Hepatocyte (in vitro differentiated cells): ENCODE results near the gene LPAR4. TPM values are rescaled to one million over a fixed set of nuclear protein-coding genes. Genes with fewer than 3 reads are reported as not detected.

ENCODE experiments used
- DNase-seq: peaks from one replicate; pipeline ENCODE4 v3.0.0-alpha.2; 2016; ENCODE audit warnings: low spot score
- H2AFZ ChIP-seq: fragments of 200-600 bp; sonication (generic); 2 replicates; pipeline ENCODE4 v1.6.0; 2016; ENCODE audit warnings: antibody characterized with exemption, mild to moderate bottlenecking
- H3K27ac ChIP-seq: fragments of 200-600 bp; sonication (generic); 2 replicates; pipeline ENCODE4 v1.5.1; 2016; ENCODE audit warnings: mild to moderate bottlenecking
- H3K27me3 ChIP-seq: fragments of 200-600 bp; sonication (generic); 2 replicates; pipeline ENCODE4 v1.6.1; 2016
- H3K36me3 ChIP-seq: fragments of 200-600 bp; sonication (generic); replicated peaks from 2 replicates; pipeline ENCODE4 v1.5.1; 2016; ENCODE audit warnings: low read depth; ENCODE audit not compliant: insufficient read depth
- H3K4me1 ChIP-seq: fragments of 200-600 bp; sonication (generic); 2 replicates; pipeline ENCODE4 v1.5.1; 2016; ENCODE audit warnings: mild to moderate bottlenecking, moderate library complexity; ENCODE audit not compliant: insufficient read depth
- H3K4me2 ChIP-seq: fragments of 200-600 bp; sonication (generic); 2 replicates; pipeline ENCODE4 v1.6.0; 2016
- H3K4me3 ChIP-seq: fragments of 200-600 bp; sonication (generic); 2 replicates; pipeline ENCODE4 v1.5.1; 2016; ENCODE audit warnings: mild to moderate bottlenecking
- H3K79me2 ChIP-seq: fragments of 200-600 bp; sonication (generic); 2 replicates; pipeline ENCODE4 v1.6.0; 2017; ENCODE audit warnings: mild to moderate bottlenecking
- H3K9me2 ChIP-seq: fragments of 200-600 bp; sonication (generic); replicated peaks from 2 replicates; pipeline ENCODE4 v1.6.0; 2017; ENCODE audit warnings: mild to moderate bottlenecking; ENCODE audit not compliant: insufficient read depth
- H3K9me3 ChIP-seq: fragments of 200-600 bp; sonication (generic); 2 replicates; pipeline ENCODE4 v1.5.1; 2016; ENCODE audit warnings: low read depth, mild to moderate bottlenecking
- H4K20me1 ChIP-seq: fragments of 200-600 bp; sonication (generic); 2 replicates; pipeline ENCODE4 v1.6.0; 2016; ENCODE audit warnings: mild to moderate bottlenecking; ENCODE audit not compliant: insufficient read depth, poor library complexity, severe bottlenecking
- CTCF ChIP-seq: fragments of 200-600 bp; sonication (generic); IDR thresholded peaks from 2 replicates; pipeline ENCODE4 v1.5.1; 2016; ENCODE audit warnings: antibody characterized with exemption, mild to moderate bottlenecking; ENCODE audit not compliant: poor library complexity
- EZH2 ChIP-seq: fragments of 200-600 bp; sonication (generic); IDR thresholded peaks from 2 replicates; pipeline ENCODE4 v1.6.1; 2016; ENCODE audit warnings: antibody characterized with exemption, mild to moderate bottlenecking, borderline replicate concordance
- EZH2phosphoT487 ChIP-seq: fragments of 200-600 bp; sonication (generic); IDR thresholded peaks from one replicate; pipeline ENCODE4 v1.6.1; 2018; ENCODE audit warnings: antibody characterized with exemption, mild to moderate bottlenecking, low read depth, moderate library complexity; ENCODE audit not compliant: unreplicated experiment, severe bottlenecking
- WGBS: methylation state at CpG from one replicate; pipeline ENCODE4 v1.1.6; 2016; ENCODE audit warnings: low lambda C conversion rate; ENCODE audit errors: missing lambda C conversion rate; 5-methylcytosine and 5-hydroxymethylcytosine counted together
- polyA plus RNA-seq: library from polyadenylated mRNA; unstranded; fragments of >200 nt; fragmentation: Nextera tagmentation; extraction: Ambion mirVana; gene quantifications from 2 replicates; pipeline ENCODE4 v1.2.1, GENCODE V29; 2016
- total RNA-seq: library from RNA; depleted of rRNA; stranded (reverse); fragments of >200 nt; gene quantifications from 2 replicates; pipeline ENCODE4 v1.2.3, GENCODE V29; 2014

LPAR4 gene
- total and polyA plus RNA-seq, 2 experiments from 2014 or later, result 0.23 to 0.47 TPM

GRCh38 chrX:78759081-78759480 lies 11.6 kb downstream of the LPAR4 start:
- no peaks in the 10 kb centered on the region for H4K20me1 ChIP-seq
- 79% methylated on average over 6 of the region's 6 CpGs for WGBS
- H3K4me2 ChIP-seq, result no peak overlapping the region
- no peak overlapping the region for H2AFZ ChIP-seq
- H3K27ac ChIP-seq, result no peak overlapping the region
- no peaks in the 10 kb centered on the region for H3K9me2 ChIP-seq
- H3K4me1 ChIP-seq, result no peaks in the 10 kb centered on the region
- no peak for DNase-seq
- no peaks in the 10 kb centered on the region for H3K9me3 ChIP-seq
- H3K4me3 ChIP-seq, result no peak overlapping the region
- H3K27me3 ChIP-seq, result no peaks in the 10 kb centered on the region
- TF ChIP-seq EZH2, result no peak
- TF ChIP-seq CTCF, result no peak
- no peak for TF ChIP-seq EZH2phosphoT487
- no peaks in the 10 kb centered on the region for H3K79me2 ChIP-seq
- no peaks in the 10 kb centered on the region for H3K36me3 ChIP-seq

- Histone ChIP-seq H3K4me1 (no peaks in the 10 kb centered on the region), H2AFZ (no peak overlapping the region), H3K4me2 (no peak overlapping the region), H3K9me2 (no peaks in the 10 kb centered on the region), H4K20me1 (no peaks in the 10 kb centered on the region), H3K79me2 (no peaks in the 10 kb centered on the region), H3K36me3 (no peaks in the 10 kb centered on the region), H3K27me3 (no peaks in the 10 kb centered on the region), H3K27ac (no peak overlapping the region), H3K4me3 (no peak overlapping the region), H3K9me3 (no peaks in the 10 kb centered on the region)
- WGBS, result 19% methylated on average over 2 of the region's 2 CpGs
- no peak for DNase-seq
- TF ChIP-seq EZH2phosphoT487 (no peak), CTCF (no peak), EZH2 (no peak)
Observed at GRCh38 chrX:78769101-78769755, 21.7 kb downstream of the LPAR4 start.

DNA sequence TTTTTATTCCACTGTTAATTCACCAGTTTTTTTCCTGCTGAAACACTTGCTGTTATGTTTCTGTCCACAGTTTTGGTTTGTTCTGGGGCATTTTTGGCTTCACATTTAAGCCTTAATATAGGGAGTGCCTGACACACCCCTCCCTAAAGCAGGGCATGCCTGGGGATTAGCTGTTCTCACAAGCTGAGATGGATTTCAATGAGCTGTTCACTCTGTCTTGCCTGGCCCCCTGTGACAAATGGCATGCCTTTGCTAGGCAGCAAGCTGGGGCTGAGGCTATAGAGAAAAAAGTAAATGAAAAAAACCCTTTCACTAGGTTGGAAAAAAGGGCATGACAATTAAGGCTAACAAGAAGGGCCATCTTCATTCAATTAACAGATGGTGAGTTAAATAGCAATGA lies 22.4 kb downstream of the LPAR4 start:
- DNase-seq, result no peak
- Histone ChIP-seq H3K79me2 (no peaks in the 10 kb centered on the region), H4K20me1 (no peaks in the 10 kb centered on the region), H2AFZ (no peak overlapping the region), H3K4me1 (no peaks in the 10 kb centered on the region), H3K27ac (no peak overlapping the region), H3K9me2 (no peaks in the 10 kb centered on the region), H3K4me2 (no peak overlapping the region), H3K36me3 (no peaks in the 10 kb centered on the region), H3K9me3 (no peaks in the 10 kb centered on the region), H3K27me3 (no peaks in the 10 kb centered on the region), H3K4me3 (no peak overlapping the region)
- TF ChIP-seq EZH2, result no peak

GRCh38 chrX:78796916-78797315 lies 49.4 kb downstream of the LPAR4 start:
- no peaks in the 10 kb centered on the region for H3K27me3 ChIP-seq
- H3K9me3 ChIP-seq, result no peaks in the 10 kb centered on the region
- no peaks in the 10 kb centered on the region for H3K9me2 ChIP-seq
- no peak for DNase-seq
- no peak overlapping the region for H3K4me2 ChIP-seq
- WGBS, result 77% methylated on average over 1 of the region's 1 CpG
- no peak overlapping the region for H2AFZ ChIP-seq
- no peak overlapping the region for H3K27ac ChIP-seq
- no peak overlapping the region for H3K4me3 ChIP-seq
- H4K20me1 ChIP-seq, result no peaks in the 10 kb centered on the region
- H3K4me1 ChIP-seq, result no peaks in the 10 kb centered on the region
- no peak for TF ChIP-seq CTCF
- TF ChIP-seq EZH2phosphoT487, result no peak
- no peak for TF ChIP-seq EZH2
- H3K36me3 ChIP-seq, result no peaks in the 10 kb centered on the region
- H3K79me2 ChIP-seq, result no peaks in the 10 kb centered on the region
